ENCODE data around the gene UPB1. TPM values are rescaled to one million over a fixed set of nuclear protein-coding genes. Genes with fewer than 3 reads are reported as not detected.
A peak's percentile ranks its signal among the peaks of the same experiment; 100 is the strongest.

UPB1 gene
- not detected in 2 replicates for total RNA-seq (2014; rRNA removed; shearing (Covaris generic))
- 0.06 TPM in 1 of 2 replicates, not detected in the other for polyA plus RNA-seq (2015; cell fraction: cytosol; rRNA removed)
- polyA plus RNA-seq (2015; cell fraction: nucleus; rRNA removed) = not detected in 2 replicates

DNA sequence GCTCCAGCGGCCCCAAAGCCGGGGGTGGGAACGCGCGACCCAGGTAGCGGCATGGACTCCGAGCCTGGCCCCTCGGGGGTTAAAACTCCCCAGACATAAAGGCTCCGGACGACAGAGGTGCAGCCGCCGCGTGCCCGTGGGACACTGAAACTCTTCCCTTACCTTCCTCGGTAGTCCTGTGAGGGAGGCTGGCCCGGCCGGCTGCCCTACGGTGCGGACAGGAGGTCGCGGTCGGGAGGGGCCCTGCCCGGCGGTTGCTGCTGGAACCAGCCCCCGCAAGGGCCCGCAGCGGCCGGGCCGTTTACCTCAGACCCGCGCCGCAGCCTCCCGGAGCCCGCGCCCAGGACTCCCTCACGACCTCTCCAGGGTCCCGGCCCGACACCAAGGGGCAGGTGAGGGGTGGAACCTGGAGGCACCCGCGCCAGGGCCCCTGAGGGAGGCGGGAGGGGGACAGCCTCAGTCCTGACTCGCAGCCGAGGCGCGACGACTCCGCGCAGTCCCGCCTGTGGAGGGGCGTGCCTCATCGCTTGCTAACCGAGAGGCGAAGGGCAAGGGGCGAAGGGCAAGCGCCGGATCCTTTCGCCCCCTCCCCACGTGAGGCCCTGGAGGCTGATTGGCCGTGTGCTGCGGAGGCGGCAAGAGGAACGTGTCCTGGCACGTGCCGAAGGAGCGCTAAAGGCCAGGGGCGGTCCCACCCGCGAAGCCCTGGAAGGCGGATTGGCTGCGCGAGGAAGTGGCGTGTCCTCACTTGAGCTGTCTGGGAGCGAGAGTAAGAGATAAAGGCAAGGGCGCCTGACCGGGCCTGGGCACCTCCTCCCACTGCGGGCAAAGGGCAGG lies at the start of gene UPB1:
TSS of gene UPB1 (plus strand) at position 805 of the 837 bp plus-strand sequence. CDS start 72 bp downstream, outside the sequence.
- no peak for DNase-seq (ENCODE audit: low read depth, low spot score)
- in situ Hi-C loops (cut with HindIII; ENCODE audit: low pct_unique_long_range_greater_than_20kb, low sequenced_read_pairs) = no loop called here

GRCh38 chr22:24445481-24446259 lies 49.5 kb upstream of the UPB1 start:
- in situ Hi-C loops (cut with HindIII; ENCODE audit: low pct_unique_long_range_greater_than_20kb, low sequenced_read_pairs) = no loop called here

DNA sequence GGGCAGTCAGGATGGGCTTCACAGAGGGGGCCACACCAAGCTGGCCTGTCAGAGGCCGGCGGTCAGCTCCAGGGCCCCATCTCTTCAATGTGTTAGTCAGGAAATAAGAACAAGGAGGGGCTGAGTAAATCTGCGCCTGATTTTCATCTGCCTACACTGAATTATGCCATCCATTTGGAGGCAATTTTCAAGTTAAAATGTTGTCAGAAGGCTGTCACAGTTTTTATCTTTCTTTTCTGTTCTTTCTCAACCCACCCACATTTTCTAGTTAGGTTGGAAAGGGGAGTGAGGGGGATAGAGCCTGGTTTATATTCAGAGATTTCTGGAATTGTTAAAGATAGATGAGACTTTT lies 48.9 kb upstream of the UPB1 start:
- in situ Hi-C loops (cut with HindIII; ENCODE audit: low pct_unique_long_range_greater_than_20kb, low sequenced_read_pairs) = no loop called here
- no peak for DNase-seq (ENCODE audit: low read depth, low spot score)

More at GRCh38 chr22:24445481-24446259, 49.5 kb upstream of the UPB1 start:
- DNase-seq (ENCODE audit: low read depth, low spot score) = no peak

DNA sequence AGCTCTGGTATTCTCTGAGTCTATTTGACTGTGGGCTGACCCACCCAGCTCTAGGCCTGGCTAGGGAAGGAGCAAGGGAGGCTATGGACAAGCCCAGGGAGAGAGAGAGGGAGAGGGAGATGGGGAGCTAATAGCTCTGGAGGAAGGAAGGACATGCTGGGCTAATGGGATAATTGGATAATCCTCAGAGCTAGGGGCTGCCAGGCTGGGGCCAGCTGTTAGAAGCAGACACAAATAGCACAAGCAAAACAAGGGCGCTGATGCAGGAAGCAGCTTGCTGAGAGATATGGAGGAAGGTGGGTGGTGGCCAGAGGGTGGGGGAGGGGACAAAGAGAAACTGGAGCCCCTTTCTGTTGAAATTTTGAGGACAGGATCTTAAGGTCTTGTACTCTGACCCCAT lies 44.5 kb upstream of the UPB1 start:
- in situ Hi-C loops (cut with HindIII; ENCODE audit: low pct_unique_long_range_greater_than_20kb, low sequenced_read_pairs) = no loop called here
- DNase-seq (ENCODE audit: low read depth, low spot score) = no peak

GRCh38 chr22:24451162-24451561 lies 44.0 kb upstream of the UPB1 start:
- in situ Hi-C loops (cut with HindIII; ENCODE audit: low pct_unique_long_range_greater_than_20kb, low sequenced_read_pairs) = no loop called here
- no peak for DNase-seq (ENCODE audit: low read depth, low spot score)

GRCh38 chr22:24453853-24454252 lies 41.3 kb upstream of the UPB1 start:
- in situ Hi-C loops (cut with HindIII; ENCODE audit: low pct_unique_long_range_greater_than_20kb, low sequenced_read_pairs) = no loop called here
- no peak for DNase-seq (ENCODE audit: low read depth, low spot score)

- DNase-seq (ENCODE audit: low read depth, low spot score) = no peak
- in situ Hi-C loops (cut with HindIII; ENCODE audit: low pct_unique_long_range_greater_than_20kb, low sequenced_read_pairs) = no loop called here
Observed at GRCh38 chr22:24455039-24455438, 40.1 kb upstream of the UPB1 start.

GRCh38 chr22:24455751-24456426 lies 39.2 kb upstream of the UPB1 start:
- in situ Hi-C loops (cut with HindIII; ENCODE audit: low pct_unique_long_range_greater_than_20kb, low sequenced_read_pairs) = no loop called here

DNA sequence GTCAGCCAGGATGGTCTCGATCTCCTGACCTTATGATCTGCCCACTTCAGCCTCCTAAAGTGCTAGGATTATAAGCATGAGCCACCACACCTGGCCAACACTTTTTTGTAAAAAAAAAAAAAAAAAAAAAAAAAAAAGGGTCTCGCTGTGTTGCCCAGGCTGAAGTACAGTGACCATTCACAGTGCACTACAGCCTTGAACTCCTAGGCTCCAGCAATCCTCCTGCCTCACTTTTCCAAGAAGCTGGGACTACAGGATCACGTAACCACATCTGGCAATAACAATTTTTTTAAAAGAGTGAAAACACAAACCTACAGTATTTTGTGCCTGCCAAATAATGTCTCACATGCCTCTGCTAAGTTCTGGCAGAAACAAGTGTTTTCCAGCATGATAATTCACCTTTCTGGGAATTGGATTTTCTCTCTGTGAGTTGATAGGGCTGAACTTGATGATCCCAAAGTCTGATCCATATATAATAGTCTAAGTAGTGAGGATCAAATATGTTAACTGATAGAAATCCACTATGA lies 37.2 kb upstream of the UPB1 start:
- DNase-seq (ENCODE audit: low read depth, low spot score) = no peak
- in situ Hi-C loops (cut with HindIII; ENCODE audit: low pct_unique_long_range_greater_than_20kb, low sequenced_read_pairs) = no loop called here

More at GRCh38 chr22:24455751-24456426, 39.2 kb upstream of the UPB1 start:
- DNase-seq (ENCODE audit: low read depth, low spot score) = peak; percentile 46

GRCh38 chr22:24459911-24460310 lies 35.2 kb upstream of the UPB1 start:
- no peak for DNase-seq (ENCODE audit: low read depth, low spot score)
- in situ Hi-C loops (cut with HindIII; ENCODE audit: low pct_unique_long_range_greater_than_20kb, low sequenced_read_pairs) = no loop called here

GRCh38 chr22:24460418-24461089 lies 34.6 kb upstream of the UPB1 start:
- no peak for DNase-seq (ENCODE audit: low read depth, low spot score)
- in situ Hi-C loops (cut with HindIII; ENCODE audit: low pct_unique_long_range_greater_than_20kb, low sequenced_read_pairs) = no loop called here

DNA sequence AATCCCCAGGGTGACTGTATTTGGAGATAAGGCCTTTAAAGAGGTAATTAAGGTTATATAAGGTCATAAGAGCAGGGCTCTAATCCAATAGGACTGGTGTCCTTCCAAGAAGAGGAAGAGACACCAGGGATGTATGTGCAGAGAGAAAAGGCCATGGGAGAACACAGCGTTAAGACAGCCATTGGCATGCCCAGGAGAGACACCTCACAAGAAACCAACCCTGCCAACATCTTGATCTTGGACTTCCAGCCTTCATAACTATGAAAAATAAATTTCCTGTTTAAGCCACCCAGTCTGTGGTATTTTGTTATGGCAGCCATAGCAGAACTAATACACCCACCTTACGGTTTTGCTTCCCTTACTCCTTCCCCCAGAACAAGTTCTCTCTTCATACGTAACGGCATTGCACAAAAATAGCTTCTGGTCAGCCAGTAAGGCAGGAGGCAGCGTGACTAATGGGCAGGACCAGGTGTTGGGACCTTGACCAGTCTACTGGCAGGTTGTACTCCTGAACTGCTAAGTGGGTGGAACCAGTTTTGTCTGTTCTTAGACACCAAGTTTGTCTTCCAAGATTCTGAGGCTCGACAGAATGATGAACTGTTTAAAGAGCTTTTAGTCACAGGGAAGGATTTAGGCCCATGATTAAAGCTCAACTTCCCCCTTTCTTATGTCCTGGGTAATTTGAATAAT lies 31.9 kb upstream of the UPB1 start:
- in situ Hi-C loops (cut with HindIII; ENCODE audit: low pct_unique_long_range_greater_than_20kb, low sequenced_read_pairs) = no loop called here
- DNase-seq (ENCODE audit: low read depth, low spot score) = no peak

DNA sequence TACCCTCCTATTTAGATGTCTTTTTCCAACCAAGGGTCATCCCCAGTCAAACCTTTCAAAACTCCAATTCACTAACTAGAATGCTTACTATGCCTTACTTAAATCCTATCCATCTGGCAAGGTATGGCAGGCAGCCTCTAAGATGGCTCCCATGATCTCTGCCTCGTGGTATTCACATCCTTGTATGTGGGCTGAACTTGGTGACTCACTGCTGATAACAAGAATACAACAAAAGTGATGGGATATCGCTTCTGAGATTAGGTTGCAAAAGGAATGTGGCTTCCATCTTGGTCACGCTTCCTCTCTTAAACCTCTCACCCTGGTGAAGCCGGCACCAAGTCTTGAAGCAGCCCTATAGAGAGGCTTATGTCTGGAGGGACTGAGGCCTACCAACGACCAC lies 29.6 kb upstream of the UPB1 start:
- no peak for DNase-seq (ENCODE audit: low read depth, low spot score)
- in situ Hi-C loops (cut with HindIII; ENCODE audit: low pct_unique_long_range_greater_than_20kb, low sequenced_read_pairs) = no loop called here

DNA sequence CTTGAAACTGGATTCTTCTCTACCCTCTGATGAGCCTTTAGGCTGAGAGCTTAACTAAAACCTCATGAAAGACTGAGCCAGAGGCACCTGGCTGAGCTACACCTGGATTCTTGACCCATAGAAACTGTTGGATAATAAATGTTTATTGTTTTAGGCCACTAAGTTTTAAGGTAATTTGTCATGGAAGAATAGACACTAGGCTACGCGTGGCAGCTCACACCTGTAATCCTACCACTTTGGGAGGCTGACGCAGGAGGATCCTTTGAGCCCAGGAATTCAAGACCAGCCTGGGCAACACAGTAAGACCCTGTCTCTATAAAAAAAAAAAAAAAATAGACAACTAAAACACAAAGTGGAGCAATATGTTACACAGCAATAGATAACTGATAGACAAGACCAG lies 29.2 kb upstream of the UPB1 start:
- no peak for DNase-seq (ENCODE audit: low read depth, low spot score)
- in situ Hi-C loops (cut with HindIII; ENCODE audit: low pct_unique_long_range_greater_than_20kb, low sequenced_read_pairs) = no loop called here

DNA sequence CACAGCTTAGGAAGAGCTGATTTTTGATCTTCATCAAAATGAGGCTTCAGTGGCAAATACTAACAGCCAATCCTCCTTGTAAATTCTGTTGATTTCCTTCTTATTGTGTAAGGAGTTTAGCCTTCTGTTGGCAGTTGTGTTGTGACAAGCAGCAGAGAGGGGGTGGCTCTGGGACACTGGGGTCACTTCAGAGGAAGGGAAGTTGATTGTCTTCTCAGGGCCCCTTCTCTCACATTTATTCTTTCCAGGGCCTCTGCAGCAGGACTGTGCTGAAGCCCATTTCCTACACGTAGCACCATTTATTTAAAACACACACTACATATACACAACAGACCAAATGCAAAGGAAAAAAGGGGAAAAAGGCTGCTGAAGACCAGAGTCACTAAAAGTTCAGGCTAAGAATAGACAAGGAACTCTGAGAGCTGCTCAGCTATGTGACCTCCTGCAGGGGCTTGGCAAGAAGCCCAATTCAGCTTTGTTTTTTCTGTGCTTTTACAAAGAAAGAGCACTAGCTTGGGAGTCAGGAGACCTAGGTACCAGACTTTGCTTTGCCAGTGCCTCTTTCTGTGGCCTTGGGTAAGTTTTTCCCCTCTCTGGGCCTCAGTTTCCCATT lies 28.3 kb upstream of the UPB1 start:
- in situ Hi-C loops (cut with HindIII; ENCODE audit: low pct_unique_long_range_greater_than_20kb, low sequenced_read_pairs) = no loop called here
- peak; percentile 64 for DNase-seq (ENCODE audit: low read depth, low spot score)

DNA sequence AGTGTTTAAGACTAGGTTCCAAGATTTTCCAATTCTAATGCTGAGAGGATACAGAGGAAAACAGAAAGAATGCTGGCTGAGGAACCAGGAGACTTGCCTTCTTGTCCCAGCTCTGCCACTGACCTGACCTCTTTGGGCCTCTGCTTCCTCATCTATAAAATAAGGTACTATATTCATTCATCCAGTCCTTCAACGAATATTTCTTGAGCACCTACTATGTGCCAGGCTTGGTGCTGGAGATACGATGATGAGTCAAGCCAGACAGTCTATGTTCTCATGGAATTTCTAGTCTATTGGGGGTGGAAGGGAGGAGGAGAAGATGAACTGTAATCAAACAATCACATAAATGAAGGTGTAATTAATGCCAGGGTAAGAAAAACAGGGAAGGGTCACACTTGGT lies 27.8 kb upstream of the UPB1 start:
- in situ Hi-C loops (cut with HindIII; ENCODE audit: low pct_unique_long_range_greater_than_20kb, low sequenced_read_pairs) = no loop called here
- no peak for DNase-seq (ENCODE audit: low read depth, low spot score)
